ENCODE measurements around the gene GSN.
"Not testable (repeated sequence)": the region's sequence is repeated elsewhere in the genome, so short reads cannot be mapped to it uniquely, and the experiment has no call there.

GSN gene

GRCh38 chr9:121288673-121289025 lies 20.7 kb downstream of the GSN start:
- no peaks in the 10 kb centered on the region for H3K9me3 Mint-ChIP-seq
- no peak overlapping the region for H3K27ac Mint-ChIP-seq (ENCODE audit: low read depth)
- no peak for DNase-seq (ENCODE audit: low spot score in 2 of 2)
- no peak overlapping the region for H3K4me3 Mint-ChIP-seq
- no peaks in the 10 kb centered on the region for H3K27me3 Mint-ChIP-seq
- H3K36me3 Mint-ChIP-seq (ENCODE audit: insufficient read depth) = peaks cover 2% of the 10 kb centered on the region
- ATAC-seq (replicated peaks; ENCODE audit: extremely low read depth, poor library complexity, severe bottlenecking) = no peak
- peaks cover 5% of the 10 kb centered on the region for H3K4me1 Mint-ChIP-seq

GRCh38 chr9:121289026-121289771 lies 21.2 kb downstream of the GSN start:
- Mint-ChIP-seq H3K27me3 (no peaks in the 10 kb centered on the region), H3K36me3 (ENCODE audit: insufficient read depth) (peaks cover 2% of the 10 kb centered on the region), H3K4me3 (no peak overlapping the region), H3K27ac (ENCODE audit: low read depth) (no peak overlapping the region), H3K9me3 (no peaks in the 10 kb centered on the region), H3K4me1 (peaks cover 5% of the 10 kb centered on the region)
- ATAC-seq (replicated peaks; ENCODE audit: extremely low read depth, poor library complexity, severe bottlenecking) = no peak
- DNase-seq (ENCODE audit: low spot score in 2 of 2) = no peak

- Mint-ChIP-seq H3K27ac (ENCODE audit: low read depth) (no peak overlapping the region), H3K9me3 (no peaks in the 10 kb centered on the region), H3K4me3 (no peak overlapping the region), H3K27me3 (no peaks in the 10 kb centered on the region), H3K36me3 (ENCODE audit: insufficient read depth) (peaks cover 2% of the 10 kb centered on the region), H3K4me1 (peaks cover 5% of the 10 kb centered on the region)
- DNase-seq (ENCODE audit: low spot score in 2 of 2) (no peak), ATAC-seq (replicated peaks; ENCODE audit: extremely low read depth, poor library complexity, severe bottlenecking) (no peak)
Measured at GRCh38 chr9:121289772-121290370, 21.9 kb downstream of the GSN start.

GRCh38 chr9:121291536-121291935 lies 23.6 kb downstream of the GSN start:
- ATAC-seq (replicated peaks; ENCODE audit: extremely low read depth, poor library complexity, severe bottlenecking); H3K36me3 Mint-ChIP-seq (ENCODE audit: insufficient read depth); H3K4me3 Mint-ChIP-seq; DNase-seq (ENCODE audit: low spot score in 2 of 2); H3K4me1 Mint-ChIP-seq; H3K27ac Mint-ChIP-seq (ENCODE audit: low read depth); H3K27me3 Mint-ChIP-seq; H3K9me3 Mint-ChIP-seq: not testable (repeated sequence)

GRCh38 chr9:121292051-121292450 lies 24.1 kb downstream of the GSN start:
- no peaks in the 10 kb centered on the region for H3K9me3 Mint-ChIP-seq
- H3K4me1 Mint-ChIP-seq = no peaks in the 10 kb centered on the region
- DNase-seq (ENCODE audit: low spot score in 2 of 2) (no peak), ATAC-seq (replicated peaks; ENCODE audit: extremely low read depth, poor library complexity, severe bottlenecking) (no peak)
- no peak overlapping the region for H3K4me3 Mint-ChIP-seq
- H3K36me3 Mint-ChIP-seq (ENCODE audit: insufficient read depth) = peaks cover 2% of the 10 kb centered on the region
- no peak overlapping the region for H3K27ac Mint-ChIP-seq (ENCODE audit: low read depth)
- no peaks in the 10 kb centered on the region for H3K27me3 Mint-ChIP-seq

GRCh38 chr9:121292801-121293241 lies 24.9 kb downstream of the GSN start:
- H3K4me1 Mint-ChIP-seq = no peaks in the 10 kb centered on the region
- no peaks in the 10 kb centered on the region for H3K9me3 Mint-ChIP-seq
- no peak for ATAC-seq (replicated peaks; ENCODE audit: extremely low read depth, poor library complexity, severe bottlenecking)
- H3K27me3 Mint-ChIP-seq = peaks cover under 1% of the 10 kb centered on the region
- H3K27ac Mint-ChIP-seq (ENCODE audit: low read depth) = no peak overlapping the region
- H3K4me3 Mint-ChIP-seq = no peak overlapping the region
- H3K36me3 Mint-ChIP-seq (ENCODE audit: insufficient read depth) = peaks cover 2% of the 10 kb centered on the region
- no peak for DNase-seq (ENCODE audit: low spot score in 2 of 2)

- Mint-ChIP-seq H3K27ac (ENCODE audit: low read depth) (no peak overlapping the region), H3K36me3 (ENCODE audit: insufficient read depth) (peaks cover 2% of the 10 kb centered on the region)
Measured at GRCh38 chr9:121294151-121294743, 26.3 kb downstream of the GSN start.

GRCh38 chr9:121294866-121295661 lies 27.1 kb downstream of the GSN start:
- Mint-ChIP-seq H3K9me3 (no peaks in the 10 kb centered on the region), H3K27me3 (peaks cover 19% of the 10 kb centered on the region), H3K4me1 (peaks cover 15% of the 10 kb centered on the region), H3K4me3 (no peak overlapping the region), H3K36me3 (ENCODE audit: insufficient read depth) (peaks cover 1% of the 10 kb centered on the region), H3K27ac (ENCODE audit: low read depth) (no peak overlapping the region)
- DNase-seq (ENCODE audit: low spot score in 2 of 2) (no peak), ATAC-seq (replicated peaks; ENCODE audit: extremely low read depth, poor library complexity, severe bottlenecking) (no peak)

More at GRCh38 chr9:121294151-121294743, 26.3 kb downstream of the GSN start:
- H3K4me1 Mint-ChIP-seq = peaks cover 13% of the 10 kb centered on the region
- H3K4me3 Mint-ChIP-seq = no peak overlapping the region
- no peaks in the 10 kb centered on the region for H3K9me3 Mint-ChIP-seq
- DNase-seq (ENCODE audit: low spot score in 2 of 2) = no peak
- no peak for ATAC-seq (replicated peaks; ENCODE audit: extremely low read depth, poor library complexity, severe bottlenecking)
- peaks cover 14% of the 10 kb centered on the region for H3K27me3 Mint-ChIP-seq

GRCh38 chr9:121295662-121296191 lies 27.8 kb downstream of the GSN start:
- no peak for DNase-seq (ENCODE audit: low spot score in 2 of 2)
- H3K27ac Mint-ChIP-seq (ENCODE audit: low read depth) = no peak overlapping the region
- no peaks in the 10 kb centered on the region for H3K36me3 Mint-ChIP-seq (ENCODE audit: insufficient read depth)
- H3K4me3 Mint-ChIP-seq = no peak overlapping the region
- no peaks in the 10 kb centered on the region for H3K9me3 Mint-ChIP-seq
- peaks cover 19% of the 10 kb centered on the region for H3K4me1 Mint-ChIP-seq
- H3K27me3 Mint-ChIP-seq = peaks cover 25% of the 10 kb centered on the region
- ATAC-seq (replicated peaks; ENCODE audit: extremely low read depth, poor library complexity, severe bottlenecking) = no peak

- Mint-ChIP-seq H3K27ac (ENCODE audit: low read depth) (no peak overlapping the region), H3K9me3 (no peaks in the 10 kb centered on the region)
Measured at GRCh38 chr9:121296213-121297127, 28.5 kb downstream of the GSN start.

GRCh38 chr9:121297389-121297788 lies 29.4 kb downstream of the GSN start:
- DNase-seq (ENCODE audit: low spot score in 2 of 2) = no peak
- no peak for ATAC-seq (replicated peaks; ENCODE audit: extremely low read depth, poor library complexity, severe bottlenecking)
- no peak overlapping the region for H3K27ac Mint-ChIP-seq (ENCODE audit: low read depth)

More at GRCh38 chr9:121296213-121297127, 28.5 kb downstream of the GSN start:
- DNase-seq (ENCODE audit: low spot score in 2 of 2) (no peak), ATAC-seq (replicated peaks; ENCODE audit: extremely low read depth, poor library complexity, severe bottlenecking) (no peak)
- Mint-ChIP-seq H3K36me3 (ENCODE audit: insufficient read depth) (no peaks in the 10 kb centered on the region), H3K4me3 (no peak overlapping the region), H3K27me3 (peaks cover 28% of the 10 kb centered on the region), H3K4me1 (peaks cover 19% of the 10 kb centered on the region)

More at GRCh38 chr9:121297389-121297788, 29.4 kb downstream of the GSN start:
- Mint-ChIP-seq H3K4me1 (peaks cover 19% of the 10 kb centered on the region), H3K4me3 (no peak overlapping the region), H3K9me3 (no peaks in the 10 kb centered on the region), H3K36me3 (ENCODE audit: insufficient read depth) (no peaks in the 10 kb centered on the region), H3K27me3 (peaks cover 28% of the 10 kb centered on the region)
